ENCODE results near the gene STX10. TPM values are rescaled to one million over a fixed set of nuclear protein-coding genes. Genes with fewer than 3 reads are reported as not detected.
A peak's percentile ranks its signal among the peaks of the same experiment; 100 is the strongest.

The STX10 gene
- total RNA-seq, 4 donors from 2014 or later: 58.6 to 145 (median 86.6) TPM

- Histone ChIP-seq H3K4me1 (peaks cover 0 to 92% (median 58%) of the 10 kb centered on the region in 4 donors), H3K27me3 (no peaks in the 10 kb centered on the region), H3K36me3 (peaks cover 0 to 8% (median 0%) of the 10 kb centered on the region in 3 donors), H3K27ac (peak overlapping the region; percentile 79 to 93 (median 86)), H3K4me3 (peak overlapping the region; percentile 29 to 57 (median 43)), H3K9me3 (no peaks in the 10 kb centered on the region)
- 18 to 41% methylated on average over 50 to 51 of the region's 77 CpGs for WGBS, 2 donors
- peak in 1 of 2 donors; percentile 41 for TF ChIP-seq POLR2A (IDR thresholded peaks at IDR 0.05)
- TF ChIP-seq, protein P1, sequence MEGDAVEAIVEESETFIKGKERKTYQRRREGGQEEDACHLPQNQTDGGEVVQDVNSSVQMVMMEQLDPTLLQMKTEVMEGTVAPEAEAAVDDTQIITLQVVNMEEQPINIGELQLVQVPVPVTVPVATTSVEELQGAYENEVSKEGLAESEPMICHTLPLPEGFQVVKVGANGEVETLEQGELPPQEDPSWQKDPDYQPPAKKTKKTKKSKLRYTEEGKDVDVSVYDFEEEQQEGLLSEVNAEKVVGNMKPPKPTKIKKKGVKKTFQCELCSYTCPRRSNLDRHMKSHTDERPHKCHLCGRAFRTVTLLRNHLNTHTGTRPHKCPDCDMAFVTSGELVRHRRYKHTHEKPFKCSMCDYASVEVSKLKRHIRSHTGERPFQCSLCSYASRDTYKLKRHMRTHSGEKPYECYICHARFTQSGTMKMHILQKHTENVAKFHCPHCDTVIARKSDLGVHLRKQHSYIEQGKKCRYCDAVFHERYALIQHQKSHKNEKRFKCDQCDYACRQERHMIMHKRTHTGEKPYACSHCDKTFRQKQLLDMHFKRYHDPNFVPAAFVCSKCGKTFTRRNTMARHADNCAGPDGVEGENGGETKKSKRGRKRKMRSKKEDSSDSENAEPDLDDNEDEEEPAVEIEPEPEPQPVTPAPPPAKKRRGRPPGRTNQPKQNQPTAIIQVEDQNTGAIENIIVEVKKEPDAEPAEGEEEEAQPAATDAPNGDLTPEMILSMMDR (IDR thresholded peaks at IDR 0.05): no peak
- TF ChIP-seq EP300 (IDR thresholded peaks at IDR 0.05): peak in 1 of 2 donors; percentile 55
- peak in 1 of 2 donors; percentile 52 for DNase-seq (ENCODE audit: low spot score in 2 of 2)
Measured at GRCh38 chr19:13099073-13099999, 50.8 kb downstream of the STX10 start.

GRCh38 chr19:13098277-13099072, 51.7 kb downstream of the STX10 start:
- Histone ChIP-seq H3K4me1 (peaks cover 0 to 92% (median 62%) of the 10 kb centered on the region in 4 donors), H3K27ac (peak overlapping the region; percentile 79 to 93 (median 86)), H3K9me3 (no peaks in the 10 kb centered on the region), H3K27me3 (no peaks in the 10 kb centered on the region), H3K36me3 (peaks cover 0 to 8% (median 0%) of the 10 kb centered on the region in 3 donors), H3K4me3 (peak overlapping the region; percentile 29 to 57 (median 43))
- WGBS, 2 donors: 6 to 16% methylated on average over 31 to 45 of the region's 58 CpGs
- TF ChIP-seq POLR2A (IDR thresholded peaks at IDR 0.05): no peak
- TF ChIP-seq EP300 (IDR thresholded peaks at IDR 0.05): peak in 1 of 2 donors; percentile 23
- DNase-seq (ENCODE audit: low spot score in 2 of 2): no peak

GRCh38 chr19:13097463-13098258, 52.5 kb downstream of the STX10 start:
- peak overlapping the region; percentile 29 to 57 (median 43) for H3K4me3 ChIP-seq
- H3K27me3 ChIP-seq: no peaks in the 10 kb centered on the region
- H3K4me1 ChIP-seq: peaks cover 0 to 92% (median 64%) of the 10 kb centered on the region in 4 donors
- H3K9me3 ChIP-seq: no peaks in the 10 kb centered on the region
- H3K27ac ChIP-seq: peak overlapping the region; percentile 79 to 93 (median 86)
- TF ChIP-seq, protein P1 (IDR thresholded peaks at IDR 0.05): no peak
- TF ChIP-seq EP300 (IDR thresholded peaks at IDR 0.05) (no peak), POLR2A (IDR thresholded peaks at IDR 0.05) (no peak)
- DNase-seq (ENCODE audit: low spot score in 2 of 2): peak in 1 of 2 donors; percentile 49
- peaks cover 0 to 8% (median 0%) of the 10 kb centered on the region in 3 donors for H3K36me3 ChIP-seq
- WGBS, 2 donors: 12 to 21% methylated on average over 38 to 54 of the region's 69 CpGs

GRCh38 chr19:13097033-13097462, 53.1 kb downstream of the STX10 start:
- WGBS, 2 donors: 54 to 56% methylated on average over 20 of the region's 20 CpGs
- H3K27me3 ChIP-seq: no peaks in the 10 kb centered on the region
- no peaks in the 10 kb centered on the region for H3K9me3 ChIP-seq
- peaks cover 0 to 8% (median 0%) of the 10 kb centered on the region in 3 donors for H3K36me3 ChIP-seq
- peak in 1 of 2 donors; percentile 29 for TF ChIP-seq EP300 (IDR thresholded peaks at IDR 0.05)
- TF ChIP-seq, protein P1 (IDR thresholded peaks at IDR 0.05): no peak
- peaks cover 0 to 92% (median 67%) of the 10 kb centered on the region in 4 donors for H3K4me1 ChIP-seq
- no peak for DNase-seq (ENCODE audit: low spot score in 2 of 2)
- peak overlapping the region in 3 of 4 donors; percentile 29 to 57 (median 43) for H3K4me3 ChIP-seq
- H3K27ac ChIP-seq: peak overlapping the region; percentile 79 to 93 (median 86)

All from tibial nerve (tissue), 4 donors.